ENCODE results near the gene LIMCH1. TPM values are rescaled to one million over a fixed set of nuclear protein-coding genes. Genes with fewer than 3 reads are reported as not detected.

The LIMCH1 gene
- polyA plus RNA-seq, 1 donor (not counting 4 experiments of a cell fraction or from before 2014, with no cell fraction given), result 1.1 TPM

DNA sequence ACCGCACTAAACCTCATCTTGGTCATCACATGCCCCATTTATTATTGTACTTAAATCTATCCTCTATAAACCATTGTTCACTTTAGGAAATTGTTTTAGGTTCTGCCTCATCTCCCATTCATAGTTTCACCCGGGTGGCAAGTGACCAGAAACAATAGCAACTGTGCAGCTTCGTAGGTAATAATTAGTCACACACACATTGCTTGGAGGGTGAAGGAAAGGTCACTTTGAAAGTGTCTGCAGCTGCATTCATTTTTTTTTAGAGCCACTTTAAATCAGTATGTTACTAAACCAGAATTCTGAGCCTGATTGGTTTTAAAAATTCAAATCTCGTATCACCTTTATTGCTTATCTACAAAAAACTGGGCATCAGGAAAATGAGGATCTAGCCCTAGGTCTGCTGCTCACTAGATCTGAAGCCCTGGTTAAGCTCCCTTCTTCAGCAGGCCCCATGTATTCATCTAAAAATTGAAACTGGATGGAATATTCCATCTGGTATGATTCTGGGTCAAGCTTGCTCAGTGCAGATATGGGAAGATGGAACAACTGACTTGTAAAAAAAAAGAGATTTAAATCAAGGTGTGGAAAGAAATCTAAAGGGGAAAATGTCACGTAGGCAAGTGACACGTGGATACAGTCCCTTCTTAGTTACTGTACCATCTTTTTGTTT, 62.4 kb downstream of the LIMCH1 start:
- no peak for TF ChIP-seq EZH2 (IDR thresholded peaks at IDR 0.05; ENCODE audit: low read length)
- TF ChIP-seq, protein P1, sequence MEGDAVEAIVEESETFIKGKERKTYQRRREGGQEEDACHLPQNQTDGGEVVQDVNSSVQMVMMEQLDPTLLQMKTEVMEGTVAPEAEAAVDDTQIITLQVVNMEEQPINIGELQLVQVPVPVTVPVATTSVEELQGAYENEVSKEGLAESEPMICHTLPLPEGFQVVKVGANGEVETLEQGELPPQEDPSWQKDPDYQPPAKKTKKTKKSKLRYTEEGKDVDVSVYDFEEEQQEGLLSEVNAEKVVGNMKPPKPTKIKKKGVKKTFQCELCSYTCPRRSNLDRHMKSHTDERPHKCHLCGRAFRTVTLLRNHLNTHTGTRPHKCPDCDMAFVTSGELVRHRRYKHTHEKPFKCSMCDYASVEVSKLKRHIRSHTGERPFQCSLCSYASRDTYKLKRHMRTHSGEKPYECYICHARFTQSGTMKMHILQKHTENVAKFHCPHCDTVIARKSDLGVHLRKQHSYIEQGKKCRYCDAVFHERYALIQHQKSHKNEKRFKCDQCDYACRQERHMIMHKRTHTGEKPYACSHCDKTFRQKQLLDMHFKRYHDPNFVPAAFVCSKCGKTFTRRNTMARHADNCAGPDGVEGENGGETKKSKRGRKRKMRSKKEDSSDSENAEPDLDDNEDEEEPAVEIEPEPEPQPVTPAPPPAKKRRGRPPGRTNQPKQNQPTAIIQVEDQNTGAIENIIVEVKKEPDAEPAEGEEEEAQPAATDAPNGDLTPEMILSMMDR (optimal IDR thresholded peaks at IDR 0.05 in 1 of 3, IDR thresholded peaks at IDR 0.05 in 1 of 3, conservative IDR thresholded peaks at IDR 0.05 in 1 of 3; ENCODE audit: extremely low read depth in 1 of 3, insufficient read depth in 2 of 3, low read length in 3 of 3), result no peak
- no peak for FAIRE-seq
- Histone ChIP-seq H3K27ac (ENCODE audit: control insufficient read depth, insufficient read depth, low read length) (no peak overlapping the region), H3K27me3 (ENCODE audit: control insufficient read depth, extremely low read depth, insufficient read depth, low read length) (no peaks in the 10 kb centered on the region), H3K4me3 (ENCODE audit: control insufficient read depth in 2 of 3, extremely low read depth in 1 of 3, insufficient read depth in 2 of 3, low read depth in 1 of 3, low read length in 3 of 3) (no peak overlapping the region), H3K4me1 (ENCODE audit: control insufficient read depth, extremely low read depth, insufficient read depth, low read length) (no peaks in the 10 kb centered on the region), H3K36me3 (ENCODE audit: control insufficient read depth in 2 of 2, extremely low read depth in 1 of 2, insufficient read depth in 2 of 2, low read length in 2 of 2) (no peaks in the 10 kb centered on the region), H3K4me2 (ENCODE audit: control insufficient read depth, extremely low read depth, insufficient read depth, low read depth, low read length) (no peak overlapping the region), H2AFZ (ENCODE audit: control insufficient read depth, low read length) (no peak overlapping the region), H3K79me2 (ENCODE audit: control insufficient read depth, insufficient read depth, low read length) (no peaks in the 10 kb centered on the region), H3K9me3 (ENCODE audit: control insufficient read depth, low read depth, low read length) (no peaks in the 10 kb centered on the region), H3K9me1 (ENCODE audit: control insufficient read depth, extremely low read depth, insufficient read depth, low read length) (no peaks in the 10 kb centered on the region), H3K9ac (ENCODE audit: control insufficient read depth, extremely low read depth, insufficient read depth, low read length) (no peak overlapping the region), H4K20me1 (ENCODE audit: control insufficient read depth, extremely low read depth, insufficient read depth, low read length) (no peaks in the 10 kb centered on the region)
- DNase-seq (ENCODE audit: low read depth, low spot score), result no peak
- dilution Hi-C loops (cut with MboI; ENCODE audit: extremely low pct_ligation_motif_present, low sequenced_read_pairs), result no loop called here

DNA sequence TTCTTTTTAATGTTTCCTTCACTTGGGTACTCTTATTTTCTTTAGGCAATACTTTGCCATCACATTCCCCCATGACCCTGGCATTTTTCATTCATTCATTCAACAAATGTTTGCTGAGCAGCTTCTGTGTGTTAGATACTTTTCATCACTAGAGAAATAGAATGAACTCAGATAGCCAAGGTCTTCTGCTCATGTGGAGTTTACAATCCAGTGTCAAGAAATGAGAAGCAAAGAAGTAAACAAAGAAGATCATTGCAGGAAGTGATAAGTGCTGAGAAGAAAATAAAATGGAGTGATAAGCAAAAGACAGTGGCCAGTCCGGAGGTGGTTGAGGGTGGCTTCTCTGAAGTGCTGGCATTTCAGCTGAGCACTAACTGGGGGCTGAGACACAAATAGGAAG, 63.1 kb downstream of the LIMCH1 start:
- Histone ChIP-seq H3K4me1 (ENCODE audit: control insufficient read depth, extremely low read depth, insufficient read depth, low read length) (no peaks in the 10 kb centered on the region), H3K36me3 (ENCODE audit: control insufficient read depth in 2 of 2, extremely low read depth in 1 of 2, insufficient read depth in 2 of 2, low read length in 2 of 2) (no peaks in the 10 kb centered on the region), H3K79me2 (ENCODE audit: control insufficient read depth, insufficient read depth, low read length) (no peaks in the 10 kb centered on the region), H3K4me3 (ENCODE audit: control insufficient read depth in 2 of 3, extremely low read depth in 1 of 3, insufficient read depth in 2 of 3, low read depth in 1 of 3, low read length in 3 of 3) (no peak overlapping the region), H3K9me3 (ENCODE audit: control insufficient read depth, low read depth, low read length) (no peaks in the 10 kb centered on the region), H3K27me3 (ENCODE audit: control insufficient read depth, extremely low read depth, insufficient read depth, low read length) (no peaks in the 10 kb centered on the region), H3K9ac (ENCODE audit: control insufficient read depth, extremely low read depth, insufficient read depth, low read length) (no peak overlapping the region), H3K27ac (ENCODE audit: control insufficient read depth, insufficient read depth, low read length) (no peak overlapping the region), H3K9me1 (ENCODE audit: control insufficient read depth, extremely low read depth, insufficient read depth, low read length) (no peaks in the 10 kb centered on the region), H3K4me2 (ENCODE audit: control insufficient read depth, extremely low read depth, insufficient read depth, low read depth, low read length) (no peak overlapping the region), H2AFZ (ENCODE audit: control insufficient read depth, low read length) (no peak overlapping the region), H4K20me1 (ENCODE audit: control insufficient read depth, extremely low read depth, insufficient read depth, low read length) (no peaks in the 10 kb centered on the region)
- TF ChIP-seq, protein P1 (optimal IDR thresholded peaks at IDR 0.05 in 1 of 3, IDR thresholded peaks at IDR 0.05 in 1 of 3, conservative IDR thresholded peaks at IDR 0.05 in 1 of 3; ENCODE audit: extremely low read depth in 1 of 3, insufficient read depth in 2 of 3, low read length in 3 of 3), result no peak
- TF ChIP-seq EZH2 (IDR thresholded peaks at IDR 0.05; ENCODE audit: low read length), result no peak
- dilution Hi-C loops (cut with MboI; ENCODE audit: extremely low pct_ligation_motif_present, low sequenced_read_pairs), result no loop called here
- FAIRE-seq (no peak), DNase-seq (ENCODE audit: low read depth, low spot score) (no peak)

All from keratinocyte (primary cell).